Stimulated activated CD4-positive, alpha-beta T cell treated with anti-CD3 and anti-CD28 coated beads, Interleukin-12 subunit alpha, Interleukin-12 subunit beta, amount 100 ng/mL, for 48 hours (primary cell): Measurements from ENCODE around the gene ILF2.
A peak's percentile ranks its signal among the peaks of the same experiment; 100 is the strongest.
"Not testable (repeated sequence)": the region's sequence is repeated elsewhere in the genome, so short reads cannot be mapped to it uniquely, and the experiment has no call there.

Experiments used
- DNase-seq, 3 donors: peaks; one replicate each; pipeline ENCODE4 v3.0.0-alpha.2; 2020; ENCODE audit warnings: low read depth in 2 of 3, low spot score in 1 of 3

Gene ILF2

DNA sequence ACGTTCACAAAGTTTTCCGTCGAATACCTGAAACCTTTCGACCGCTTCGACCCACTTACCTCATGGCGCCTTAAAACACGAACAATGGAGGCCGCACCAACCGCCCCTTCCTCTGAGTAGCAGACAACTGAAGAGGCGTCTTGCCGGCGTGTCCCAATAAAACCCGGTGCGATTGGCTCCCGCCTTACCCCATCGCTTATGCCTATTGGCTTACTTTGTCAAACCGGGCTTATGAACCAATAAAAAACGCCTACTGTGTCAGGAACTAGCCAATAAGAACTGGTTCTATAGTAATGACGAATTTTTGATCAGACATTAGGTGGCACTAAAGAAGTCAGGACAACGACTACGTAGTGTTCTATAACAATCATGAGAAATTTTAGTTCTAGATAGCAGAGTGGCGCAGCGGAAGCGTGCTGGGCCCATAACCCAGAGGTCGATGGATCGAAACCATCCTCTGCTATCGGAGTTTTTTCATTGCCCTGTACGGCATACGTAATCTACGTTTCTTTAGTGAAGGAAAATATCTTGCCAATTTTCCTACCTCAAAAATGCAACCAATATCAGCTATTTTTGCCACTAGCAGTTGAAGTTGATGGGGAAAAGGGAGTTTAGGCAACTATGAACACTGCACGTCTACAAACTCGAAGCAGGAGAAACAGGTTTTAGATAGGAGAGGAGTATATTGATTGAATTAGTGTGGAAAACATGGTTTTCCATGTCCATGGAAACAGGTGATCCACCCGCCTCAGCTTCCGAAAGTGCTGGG is at the start of gene ILF2:
TSS of gene ILF2 (minus strand) at position 135 of the 769 bp plus-strand sequence. CDS start at position 64, 71 bp downstream.
- peak; percentile 93 to 98 (median 98) for DNase-seq

DNA sequence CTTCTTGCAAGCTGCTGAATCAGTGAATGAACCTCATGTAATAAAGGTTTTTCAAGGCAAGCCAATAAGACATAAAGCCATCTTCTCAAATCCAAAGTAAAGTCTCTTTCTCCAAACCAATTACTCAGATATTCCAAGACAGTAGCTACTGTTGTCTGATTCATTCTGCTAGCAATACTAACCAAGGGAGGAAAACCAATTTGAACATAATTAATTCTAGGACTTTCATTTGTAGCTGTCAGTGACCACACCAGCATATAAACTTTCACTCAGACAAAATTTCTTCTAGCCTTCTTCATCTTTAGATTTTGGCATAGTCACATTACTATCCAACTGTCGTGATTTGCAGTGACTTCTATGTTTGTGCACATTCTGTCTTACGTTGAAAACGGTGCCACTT is 46.5 kb upstream of the ILF2 start:
- no peak for DNase-seq

DNA sequence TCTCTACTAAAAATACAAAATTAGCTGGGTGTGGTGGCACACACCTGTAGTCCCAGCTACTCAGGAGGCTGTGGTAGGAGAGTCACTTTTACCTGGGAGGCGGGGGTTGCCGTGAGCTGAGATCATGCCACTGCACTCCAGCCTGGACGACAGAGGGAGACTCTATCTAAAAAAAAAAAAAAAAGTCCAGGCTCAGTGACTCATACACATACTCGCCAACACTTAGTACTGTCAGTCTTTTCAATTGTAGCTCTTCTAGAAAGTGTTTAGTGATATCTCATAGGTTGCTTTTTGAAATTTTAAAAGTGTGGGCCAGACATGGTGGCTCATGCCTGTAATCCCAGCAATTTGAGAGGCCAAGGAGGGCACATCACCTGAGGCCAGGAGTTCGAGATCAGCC is 45.4 kb upstream of the ILF2 start:
- not testable (repeated sequence) for DNase-seq

DNA sequence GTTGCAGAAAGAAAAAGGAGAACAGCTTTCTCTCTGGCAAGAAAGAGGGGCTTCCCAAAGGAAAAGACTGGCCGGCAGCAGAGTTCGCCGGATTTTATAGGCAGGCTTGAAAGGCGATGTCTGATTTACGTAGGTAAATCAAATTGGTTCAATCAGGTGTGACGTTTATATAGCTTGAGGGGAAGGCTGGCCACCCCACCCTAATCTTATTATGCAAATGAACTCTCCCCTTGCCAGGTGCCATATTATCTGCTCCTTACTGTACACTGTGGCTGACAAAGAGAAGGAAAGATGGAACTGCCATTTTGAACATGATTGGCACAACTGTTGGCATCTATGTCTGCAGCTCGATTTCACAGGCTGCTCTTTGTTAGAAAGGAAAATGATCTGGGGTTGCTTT is 40.2 kb upstream of the ILF2 start:
- DNase-seq, result no peak

DNA sequence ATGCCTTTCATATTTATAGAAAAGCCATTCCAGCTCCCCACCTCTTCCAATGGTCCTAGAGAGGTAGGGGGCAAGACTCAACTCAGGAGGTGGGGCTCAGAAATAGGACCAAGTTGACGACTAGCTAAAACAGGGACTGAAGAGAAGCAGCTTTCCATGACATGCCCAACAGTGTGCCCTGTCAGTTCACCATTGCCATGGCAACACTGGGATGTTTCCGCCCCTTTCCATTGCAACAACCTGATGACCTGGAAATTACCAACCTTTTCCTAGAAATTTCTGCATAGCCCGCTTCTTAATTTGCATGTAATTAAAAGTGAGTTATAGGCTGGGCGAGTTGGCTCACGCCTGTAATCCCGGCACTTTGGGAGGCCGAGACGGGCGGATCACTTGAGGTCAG is 34.7 kb upstream of the ILF2 start:
- DNase-seq, result no peak

DNA sequence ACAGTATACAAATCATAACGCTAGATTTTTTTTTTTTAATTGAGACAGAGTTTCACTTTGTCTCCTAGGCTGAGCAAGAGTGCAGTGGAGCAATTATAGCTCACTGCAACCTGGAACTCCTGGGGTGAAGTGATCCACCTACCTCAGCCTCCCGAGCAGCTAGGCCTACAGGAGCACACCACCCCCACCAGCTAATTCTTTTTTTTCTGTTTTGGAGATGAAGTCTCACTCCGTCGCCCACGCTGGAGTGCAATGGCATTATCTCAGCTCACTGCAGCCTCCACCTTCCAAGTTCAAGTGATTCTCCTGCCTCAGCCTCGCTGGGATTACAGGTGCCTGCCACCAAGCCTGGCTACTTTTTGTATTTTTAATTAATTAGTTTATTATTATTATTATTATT is 29.0 kb upstream of the ILF2 start:
- DNase-seq, result no peak

DNA sequence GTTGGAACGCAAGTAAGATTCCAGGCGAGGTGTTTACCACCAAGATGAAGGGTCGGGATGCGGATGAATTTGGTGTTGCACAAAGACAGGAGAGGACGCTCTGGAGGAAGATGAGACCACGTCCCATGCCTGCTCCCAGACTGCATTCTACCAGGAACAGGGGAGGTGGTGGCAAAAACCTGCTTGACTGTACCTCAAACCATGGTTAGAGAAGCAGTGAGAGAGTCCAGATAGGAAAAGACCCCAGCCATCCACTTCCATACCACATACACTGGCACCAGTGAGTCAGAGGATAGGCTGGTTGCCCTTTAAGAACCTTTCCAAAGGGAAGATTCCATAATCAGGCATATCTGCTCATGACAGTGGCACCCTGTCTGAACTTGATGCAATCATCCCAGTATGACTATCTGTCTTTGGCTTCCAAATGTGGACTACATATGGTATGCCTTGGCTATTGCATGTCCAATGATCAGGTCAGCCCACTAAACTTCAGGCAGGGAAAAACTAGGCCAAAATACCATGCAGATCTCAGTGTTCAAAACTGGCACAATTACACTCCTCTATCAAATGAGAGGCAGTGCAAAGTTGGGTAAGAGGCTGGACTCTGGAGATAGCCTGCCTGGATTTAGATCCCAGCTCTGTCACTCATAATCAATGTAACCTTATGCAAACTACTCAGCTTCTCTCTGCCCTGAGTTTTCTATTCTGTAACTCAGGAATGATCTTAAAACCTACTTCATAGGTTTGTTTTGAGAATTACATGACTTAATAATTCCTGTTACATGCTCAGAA is 28.3 kb upstream of the ILF2 start:
- no peak for DNase-seq

DNA sequence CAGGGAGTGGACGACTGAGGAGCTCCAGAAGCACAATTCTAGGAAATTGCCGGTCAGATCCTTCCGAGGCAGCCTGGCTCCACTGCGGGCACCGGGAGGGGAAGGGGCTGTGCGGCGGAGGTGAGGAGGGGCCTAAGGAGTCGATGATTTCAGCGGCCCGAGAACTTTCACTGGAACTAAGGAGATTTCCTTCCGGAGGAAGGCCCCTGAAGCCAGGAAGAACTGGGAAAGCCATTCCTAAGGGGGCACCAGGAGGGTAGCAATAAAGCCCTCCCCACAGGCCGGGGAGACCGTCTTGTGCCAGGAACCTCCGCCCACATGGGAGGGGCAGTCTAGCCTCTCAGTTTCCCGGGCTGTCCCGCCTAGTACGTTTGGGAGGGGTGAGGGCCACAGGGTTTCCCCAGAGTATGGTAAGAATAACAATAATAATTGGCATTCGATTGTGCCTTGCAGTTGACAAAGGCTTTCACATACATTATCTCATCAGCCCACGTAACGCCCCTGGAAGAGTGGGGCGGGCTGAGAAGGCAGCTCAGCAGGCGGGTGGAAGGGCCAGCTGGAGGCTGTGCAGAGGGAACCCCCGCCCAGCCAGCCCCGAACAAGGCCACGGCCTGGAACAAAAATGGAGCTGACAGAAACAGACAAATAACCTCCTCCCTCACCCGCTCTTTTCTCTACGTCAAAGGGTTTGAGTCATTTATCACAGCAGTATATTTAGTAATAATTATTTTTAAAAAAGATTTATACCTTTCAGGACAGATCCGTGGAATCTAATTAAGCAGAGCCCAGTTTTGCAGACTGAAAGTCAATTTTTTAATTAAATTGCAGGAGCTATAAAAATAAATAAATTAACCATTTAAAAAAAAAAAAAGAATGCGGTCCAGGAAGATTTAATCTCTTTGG is 27.5 kb upstream of the ILF2 start:
- no peak for DNase-seq

DNA sequence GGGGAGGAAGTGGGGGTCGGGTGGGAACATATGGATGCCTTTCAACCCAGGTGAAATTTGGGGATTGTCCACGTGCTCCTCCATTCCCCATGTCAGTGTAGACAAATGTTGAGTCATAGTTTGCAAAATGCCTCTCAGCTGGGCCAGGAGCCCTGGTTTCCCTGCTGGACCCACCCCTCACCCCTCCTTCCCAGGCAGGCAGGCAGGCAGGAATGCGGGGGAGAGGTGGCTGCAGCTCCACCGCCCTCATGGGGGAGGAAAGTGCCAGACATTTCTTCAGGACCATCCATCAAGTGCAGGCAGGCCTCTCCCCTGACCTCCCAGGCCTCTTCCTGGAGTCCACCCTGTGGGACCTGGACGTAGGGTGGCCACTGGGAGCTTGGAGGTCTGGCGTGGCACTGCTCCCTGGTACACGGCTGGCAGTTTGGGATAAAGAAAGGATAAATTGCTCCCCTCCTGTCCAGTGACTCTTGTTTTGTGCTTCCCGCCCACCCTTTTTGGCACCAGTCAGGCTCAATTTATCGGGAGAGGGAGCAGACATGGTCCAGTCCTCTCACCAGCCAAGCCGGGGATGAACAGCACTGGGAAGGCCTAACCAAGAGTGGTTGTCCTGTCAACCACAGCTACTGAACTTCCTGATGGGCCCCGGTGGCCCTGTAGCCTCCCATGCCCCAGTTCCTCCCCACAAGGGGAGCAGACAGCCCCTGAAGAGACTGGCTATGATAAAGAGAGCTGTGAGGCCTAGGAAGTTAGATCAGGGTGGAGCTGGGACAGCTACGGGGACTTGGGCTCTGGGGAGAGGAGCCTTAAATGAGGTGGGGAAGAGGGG is 26.6 kb upstream of the ILF2 start:
- no peak for DNase-seq

DNA sequence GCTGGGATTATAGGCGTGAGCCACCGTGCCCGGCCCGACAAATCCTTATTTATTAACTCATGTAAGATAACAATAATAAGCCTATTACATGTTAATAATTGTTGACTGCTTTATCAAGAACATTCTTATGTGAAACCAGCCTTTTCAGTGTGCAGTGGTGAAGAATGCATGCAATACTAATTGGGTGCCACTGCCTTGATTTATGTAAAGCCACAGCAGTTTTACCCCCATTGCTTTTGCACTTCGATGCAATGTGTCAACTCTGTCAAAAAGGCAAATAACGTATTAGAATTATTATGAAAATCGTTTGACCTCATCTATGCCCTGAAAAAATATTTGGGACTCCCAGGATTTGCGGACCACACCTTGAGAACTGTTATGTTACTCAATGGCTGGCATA is 25.9 kb upstream of the ILF2 start:
- no peak for DNase-seq

DNA sequence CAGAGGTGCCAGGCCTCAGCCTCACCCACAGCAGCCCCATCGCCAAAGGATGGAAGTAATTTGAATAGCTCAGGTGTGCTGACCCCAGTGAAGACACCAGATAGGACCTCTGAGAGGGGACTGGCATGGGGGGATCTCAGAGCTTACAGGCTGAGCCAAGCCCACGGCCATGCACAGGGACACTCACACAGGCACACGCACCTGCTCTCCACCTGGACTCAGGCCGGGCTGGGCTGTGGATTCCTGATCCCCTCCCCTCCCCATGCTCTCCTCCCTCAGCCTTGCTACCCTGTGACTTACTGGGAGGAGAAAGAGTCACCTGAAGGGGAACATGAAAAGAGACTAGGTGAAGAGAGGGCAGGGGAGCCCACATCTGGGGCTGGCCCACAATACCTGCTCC is 22.7 kb upstream of the ILF2 start:
- DNase-seq, result no peak

DNA sequence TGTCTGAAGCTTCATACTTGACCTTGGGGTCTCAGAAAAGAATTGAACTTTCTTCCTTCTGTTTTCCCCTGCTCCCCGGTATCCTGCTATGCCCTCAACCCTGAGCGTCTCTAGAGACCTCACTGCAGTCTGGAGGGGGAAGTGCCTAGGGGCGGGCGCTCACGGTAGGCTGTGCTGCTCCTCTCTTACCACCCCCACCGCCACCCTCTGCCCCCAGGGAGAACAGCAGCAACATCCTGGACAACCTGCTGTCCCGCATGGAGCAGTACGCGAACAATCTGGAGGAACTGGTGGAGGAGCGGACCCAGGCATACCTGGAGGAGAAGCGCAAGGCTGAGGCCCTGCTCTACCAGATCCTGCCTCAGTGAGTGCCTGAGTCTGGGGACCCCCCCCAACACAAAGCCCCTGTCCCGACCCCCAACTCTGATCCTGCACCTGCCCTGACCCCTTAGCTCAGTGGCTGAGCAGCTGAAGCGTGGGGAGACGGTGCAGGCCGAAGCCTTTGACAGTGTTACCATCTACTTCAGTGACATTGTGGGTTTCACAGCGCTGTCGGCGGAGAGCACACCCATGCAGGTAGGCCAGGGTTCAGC is 18.0 kb upstream of the ILF2 start:
- no peak for DNase-seq

DNA sequence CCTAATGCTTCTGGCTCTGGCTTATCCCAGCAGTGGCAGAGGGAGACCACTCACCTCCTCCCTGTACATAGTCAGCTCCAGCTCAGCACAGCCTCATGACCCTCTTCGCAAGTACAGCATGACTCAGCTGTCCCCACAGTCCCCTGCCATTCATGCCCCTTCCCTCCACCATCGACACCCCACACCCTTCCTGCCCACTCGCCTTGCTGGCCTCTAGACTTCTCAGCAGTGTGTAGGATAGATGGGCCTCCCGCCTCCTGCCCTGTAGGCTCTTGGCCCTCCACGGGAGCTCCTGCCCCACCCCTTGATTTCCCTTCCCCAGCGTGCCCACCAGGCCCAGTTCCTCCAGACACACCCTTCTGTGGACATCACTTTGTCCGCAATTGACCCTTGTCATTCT is 17.5 kb upstream of the ILF2 start:
- no peak for DNase-seq

DNA sequence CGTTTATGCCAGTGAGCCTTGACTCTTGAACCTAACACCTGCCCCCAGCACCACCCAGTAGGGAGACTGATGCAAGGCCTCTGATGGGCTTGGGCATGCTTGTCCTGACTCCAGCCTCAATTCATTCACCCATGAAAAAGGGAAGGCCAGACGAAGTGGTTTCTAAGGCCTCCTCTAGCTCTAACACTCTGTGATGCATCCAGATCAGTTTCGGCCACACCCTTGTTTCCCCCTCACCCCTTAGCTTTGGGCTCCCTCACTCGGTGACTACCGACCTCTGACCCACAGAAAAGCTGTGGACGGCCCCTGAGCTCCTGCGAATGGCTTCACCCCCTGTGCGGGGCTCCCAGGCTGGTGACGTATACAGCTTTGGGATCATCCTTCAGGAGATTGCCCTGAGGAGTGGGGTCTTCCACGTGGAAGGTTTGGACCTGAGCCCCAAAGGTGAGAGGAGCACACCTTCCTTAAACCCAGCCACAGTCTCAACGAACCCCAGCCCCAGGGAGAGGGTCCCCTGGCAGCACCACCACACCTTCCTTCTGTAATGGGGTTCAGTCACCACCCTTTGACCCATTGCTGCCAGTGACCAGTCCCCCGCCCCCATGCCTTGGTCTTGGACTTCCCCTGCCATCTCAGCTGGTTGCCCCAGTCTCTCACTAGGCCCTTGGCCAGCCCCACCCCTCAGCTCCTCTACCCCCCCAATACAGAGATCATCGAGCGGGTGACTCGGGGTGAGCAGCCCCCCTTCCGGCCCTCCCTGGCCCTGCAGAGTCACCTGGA is 16.7 kb upstream of the ILF2 start:
- no peak for DNase-seq

DNA sequence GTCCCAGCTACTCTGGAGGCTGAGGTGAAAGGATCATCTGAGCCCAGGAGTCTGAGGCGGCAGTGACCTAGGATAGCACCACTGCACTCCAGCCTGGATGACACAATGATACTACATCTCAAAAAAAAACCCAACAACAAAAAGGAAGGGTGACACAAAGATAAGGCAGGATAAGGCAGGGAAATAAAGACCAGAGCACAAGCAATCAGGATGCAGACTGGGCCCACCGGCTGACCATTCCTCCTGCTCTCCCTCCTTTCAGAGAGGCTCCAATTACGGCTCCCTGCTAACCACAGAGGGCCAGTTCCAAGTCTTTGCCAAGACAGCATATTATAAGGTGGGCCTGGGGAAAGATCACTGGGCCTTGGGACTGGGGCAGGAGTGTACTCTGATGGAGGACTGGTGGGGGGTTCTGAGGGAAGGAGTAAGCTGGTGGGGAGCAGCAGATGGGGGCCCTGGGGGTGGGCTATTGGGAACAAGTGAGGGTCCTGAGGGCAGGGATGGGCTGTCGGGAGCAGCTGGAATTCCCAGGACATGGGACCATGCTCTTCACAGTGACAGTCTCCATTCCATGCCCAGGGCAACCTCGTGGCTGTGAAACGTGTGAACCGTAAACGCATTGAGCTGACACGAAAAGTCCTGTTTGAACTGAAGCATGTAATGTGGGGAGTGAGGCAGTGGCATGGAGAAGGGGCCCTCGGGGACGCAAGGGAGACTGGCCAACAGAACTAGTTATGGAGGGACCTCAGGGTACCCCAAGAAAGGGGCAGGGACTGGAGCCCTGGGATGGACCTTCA is 14.9 kb upstream of the ILF2 start:
- DNase-seq, result no peak

DNA sequence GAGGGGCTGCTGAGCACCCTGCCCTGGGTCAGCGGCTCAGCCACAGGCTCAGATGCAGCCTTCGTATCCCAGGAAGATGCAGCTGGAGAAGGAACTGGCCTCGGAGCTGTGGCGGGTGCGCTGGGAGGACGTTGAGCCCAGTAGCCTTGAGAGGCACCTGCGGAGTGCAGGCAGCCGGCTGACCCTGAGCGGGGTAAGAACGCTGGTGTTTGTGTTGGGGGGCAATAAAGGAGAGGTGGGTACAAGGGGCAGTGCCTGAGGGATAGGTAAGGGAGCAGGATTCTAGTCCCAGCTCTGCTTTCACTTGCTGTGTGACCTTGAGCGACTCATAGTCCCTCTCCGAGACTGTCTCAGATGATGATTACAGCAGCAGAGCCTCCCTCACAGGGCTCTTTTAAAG is 14.1 kb upstream of the ILF2 start:
- no peak for DNase-seq

DNA sequence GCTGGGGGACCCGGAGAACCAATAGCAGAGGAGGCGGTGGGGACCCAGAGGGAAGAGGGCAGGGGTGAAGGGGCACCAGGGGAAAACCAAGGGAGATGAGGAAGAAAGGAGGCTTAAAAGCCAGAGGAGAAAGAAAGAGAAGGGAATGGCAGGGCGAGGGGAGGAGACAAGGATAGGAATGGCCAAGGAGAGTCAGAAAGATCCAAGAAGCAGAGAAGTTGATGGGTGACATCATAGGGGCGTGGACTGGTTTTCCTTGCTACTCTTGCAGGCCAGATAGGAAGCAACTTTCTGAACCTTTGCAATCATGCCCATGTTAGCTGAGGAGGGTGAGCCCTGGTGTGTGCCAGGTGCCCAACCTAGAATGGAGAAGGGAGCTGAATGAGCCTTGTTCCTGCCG is 13.1 kb upstream of the ILF2 start:
- no peak for DNase-seq

DNA sequence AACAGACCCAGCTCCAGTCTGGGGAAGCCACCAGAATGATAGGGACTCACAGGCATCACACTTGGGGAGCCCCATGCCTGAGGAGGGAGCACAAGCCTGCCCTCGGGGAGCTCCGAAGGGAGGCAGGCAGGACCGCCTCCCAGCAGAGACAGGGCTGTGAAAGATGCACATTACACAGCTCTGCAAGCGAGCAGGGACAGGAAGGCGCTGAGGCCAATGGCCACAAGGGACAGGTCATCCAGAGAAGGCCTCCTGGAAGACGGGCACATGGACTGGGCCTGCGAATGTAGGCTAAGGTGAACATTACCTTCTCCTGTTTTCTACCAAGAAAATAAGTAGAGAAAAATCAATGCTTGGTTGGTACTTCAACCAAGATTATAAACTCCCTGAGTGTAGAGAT is 11.9 kb upstream of the ILF2 start:
- DNase-seq, result no peak

DNA sequence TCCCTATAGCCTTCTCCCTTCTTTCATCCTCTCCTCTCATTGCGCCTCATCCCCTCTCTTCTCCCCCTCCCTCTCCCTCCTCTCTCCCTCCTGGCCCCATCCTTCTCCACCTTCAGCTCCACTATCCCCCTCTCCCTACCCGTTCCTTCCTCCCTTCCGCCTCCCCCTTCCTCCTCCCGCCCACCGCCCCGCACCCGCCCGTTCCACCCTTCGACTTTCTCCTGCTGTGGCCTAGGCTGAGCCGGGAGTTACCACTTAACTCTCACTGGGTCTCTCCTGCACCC is 9.3 kb upstream of the ILF2 start:
- no peak for DNase-seq
